ENCODE data around the gene RBP5. TPM values are rescaled to one million over a fixed set of nuclear protein-coding genes. Genes with fewer than 3 reads are reported as not detected.

RBP5 gene
- total and polyA plus RNA-seq, 9 donors = 0.49 to 6.5 (median 3.1) TPM

- peaks cover 2% of the 10 kb centered on the region for H3K27me3 ChIP-seq (ENCODE audit: control insufficient read depth, insufficient read depth, low read length)
- no peak overlapping the region for H3K27ac ChIP-seq (ENCODE audit: low read length)
- no peak overlapping the region for H3K4me3 ChIP-seq (ENCODE audit: low read length)
- H3K4me1 ChIP-seq (ENCODE audit: control insufficient read depth, insufficient read depth, low read length) = peaks cover 10% of the 10 kb centered on the region
- H3K36me3 ChIP-seq (ENCODE audit: control insufficient read depth, insufficient read depth, low read length) = no peaks in the 10 kb centered on the region
- WGBS (ENCODE audit: insufficient coverage) = 92% methylated on average over 10 of the region's 14 CpGs
- H3K9me3 ChIP-seq (replicated peaks; ENCODE audit: control insufficient read depth, low read depth, low read length) = peaks cover 4% of the 10 kb centered on the region
- no peak for DNase-seq
These were observed 24.7 kb downstream of the RBP5 start for GRCh38 chr12:7103837-7104584.

- DNase-seq = no peak
- H3K27me3 ChIP-seq (ENCODE audit: control insufficient read depth, insufficient read depth, low read length) = no peaks in the 10 kb centered on the region
- no peaks in the 10 kb centered on the region for H3K4me1 ChIP-seq (ENCODE audit: control insufficient read depth, insufficient read depth, low read length)
- H3K4me3 ChIP-seq (ENCODE audit: low read length) = no peak overlapping the region
- H3K9me3 ChIP-seq (replicated peaks; ENCODE audit: control insufficient read depth, low read depth, low read length) = peaks cover 4% of the 10 kb centered on the region
- H3K36me3 ChIP-seq (ENCODE audit: control insufficient read depth, insufficient read depth, low read length) = no peaks in the 10 kb centered on the region
- WGBS (ENCODE audit: insufficient coverage) = 67% methylated on average over 3 of the region's 3 CpGs
- H3K27ac ChIP-seq (ENCODE audit: low read length) = no peak overlapping the region
These were observed 26.1 kb downstream of the RBP5 start for GRCh38 chr12:7102582-7102981.

GRCh38 chr12:7101694-7102131 is 27.0 kb downstream of the RBP5 start:
- no peaks in the 10 kb centered on the region for H3K36me3 ChIP-seq (ENCODE audit: control insufficient read depth, insufficient read depth, low read length)
- no peak overlapping the region for H3K27ac ChIP-seq (ENCODE audit: low read length)
- no peak for DNase-seq
- H3K4me1 ChIP-seq (ENCODE audit: control insufficient read depth, insufficient read depth, low read length) = no peaks in the 10 kb centered on the region
- H3K27me3 ChIP-seq (ENCODE audit: control insufficient read depth, insufficient read depth, low read length) = no peaks in the 10 kb centered on the region
- no peak overlapping the region for H3K4me3 ChIP-seq (ENCODE audit: low read length)
- peaks cover 4% of the 10 kb centered on the region for H3K9me3 ChIP-seq (replicated peaks; ENCODE audit: control insufficient read depth, low read depth, low read length)
- WGBS (ENCODE audit: insufficient coverage) = 56% methylated on average over 3 of the region's 10 CpGs

GRCh38 chr12:7101047-7101693 is 27.5 kb downstream of the RBP5 start:
- no peaks in the 10 kb centered on the region for H3K27me3 ChIP-seq (ENCODE audit: control insufficient read depth, insufficient read depth, low read length)
- no peak for DNase-seq
- H3K4me3 ChIP-seq (ENCODE audit: low read length) = no peak overlapping the region
- H3K36me3 ChIP-seq (ENCODE audit: control insufficient read depth, insufficient read depth, low read length) = no peaks in the 10 kb centered on the region
- no peaks in the 10 kb centered on the region for H3K4me1 ChIP-seq (ENCODE audit: control insufficient read depth, insufficient read depth, low read length)
- H3K27ac ChIP-seq (ENCODE audit: low read length) = no peak overlapping the region
- WGBS (ENCODE audit: insufficient coverage) = 84% methylated on average over 4 of the region's 4 CpGs
- peaks cover 2% of the 10 kb centered on the region for H3K9me3 ChIP-seq (replicated peaks; ENCODE audit: control insufficient read depth, low read depth, low read length)

GRCh38 chr12:7100239-7100638 is 28.4 kb downstream of the RBP5 start:
- Histone ChIP-seq H3K4me3 (ENCODE audit: low read length) (no peak overlapping the region), H3K36me3 (ENCODE audit: control insufficient read depth, insufficient read depth, low read length) (no peaks in the 10 kb centered on the region), H3K4me1 (ENCODE audit: control insufficient read depth, insufficient read depth, low read length) (no peaks in the 10 kb centered on the region), H3K27me3 (ENCODE audit: control insufficient read depth, insufficient read depth, low read length) (no peaks in the 10 kb centered on the region), H3K27ac (ENCODE audit: low read length) (no peak overlapping the region), H3K9me3 (replicated peaks; ENCODE audit: control insufficient read depth, low read depth, low read length) (no peaks in the 10 kb centered on the region)
- 67% methylated on average over 3 of the region's 4 CpGs for WGBS (ENCODE audit: insufficient coverage)
- DNase-seq = no peak

GRCh38 chr12:7099290-7099996 is 29.2 kb downstream of the RBP5 start:
- H3K27me3 ChIP-seq (ENCODE audit: control insufficient read depth, insufficient read depth, low read length) = no peaks in the 10 kb centered on the region
- 83% methylated on average over 8 of the region's 9 CpGs for WGBS (ENCODE audit: insufficient coverage)
- H3K9me3 ChIP-seq (replicated peaks; ENCODE audit: control insufficient read depth, low read depth, low read length) = no peaks in the 10 kb centered on the region
- no peak overlapping the region for H3K4me3 ChIP-seq (ENCODE audit: low read length)
- DNase-seq = no peak
- no peaks in the 10 kb centered on the region for H3K4me1 ChIP-seq (ENCODE audit: control insufficient read depth, insufficient read depth, low read length)
- H3K27ac ChIP-seq (ENCODE audit: low read length) = no peak overlapping the region
- no peaks in the 10 kb centered on the region for H3K36me3 ChIP-seq (ENCODE audit: control insufficient read depth, insufficient read depth, low read length)

- Histone ChIP-seq H3K4me3 (ENCODE audit: low read length) (no peak overlapping the region), H3K27ac (ENCODE audit: low read length) (no peak overlapping the region), H3K36me3 (ENCODE audit: control insufficient read depth, insufficient read depth, low read length) (no peaks in the 10 kb centered on the region), H3K27me3 (ENCODE audit: control insufficient read depth, insufficient read depth, low read length) (peaks cover 2% of the 10 kb centered on the region), H3K9me3 (replicated peaks; ENCODE audit: control insufficient read depth, low read depth, low read length) (no peaks in the 10 kb centered on the region), H3K4me1 (ENCODE audit: control insufficient read depth, insufficient read depth, low read length) (peaks cover 4% of the 10 kb centered on the region)
- DNase-seq = no peak
- WGBS (ENCODE audit: insufficient coverage) = 60% methylated on average over 17 of the region's 19 CpGs
These were observed 31.7 kb downstream of the RBP5 start for GRCh38 chr12:7096979-7097378.

GRCh38 chr12:7096006-7096932 is 32.4 kb downstream of the RBP5 start:
- no peak overlapping the region for H3K4me3 ChIP-seq (ENCODE audit: low read length)

GRCh38 chr12:7093892-7094291 is 34.8 kb downstream of the RBP5 start:
- H3K4me1 ChIP-seq (ENCODE audit: control insufficient read depth, insufficient read depth, low read length) = peaks cover 27% of the 10 kb centered on the region
- no peak for DNase-seq
- peaks cover 2% of the 10 kb centered on the region for H3K27me3 ChIP-seq (ENCODE audit: control insufficient read depth, insufficient read depth, low read length)
- no peak overlapping the region for H3K4me3 ChIP-seq (ENCODE audit: low read length)
- WGBS (ENCODE audit: insufficient coverage) = 74% methylated on average over 4 of the region's 10 CpGs
- H3K27ac ChIP-seq (ENCODE audit: low read length) = no peak overlapping the region
- no peaks in the 10 kb centered on the region for H3K9me3 ChIP-seq (replicated peaks; ENCODE audit: control insufficient read depth, low read depth, low read length)
- peaks cover 11% of the 10 kb centered on the region for H3K36me3 ChIP-seq (ENCODE audit: control insufficient read depth, insufficient read depth, low read length)

More at GRCh38 chr12:7096006-7096932, 32.4 kb downstream of the RBP5 start:
- no peaks in the 10 kb centered on the region for H3K36me3 ChIP-seq (ENCODE audit: control insufficient read depth, insufficient read depth, low read length)
- H3K27ac ChIP-seq (ENCODE audit: low read length) = no peak overlapping the region
- WGBS (ENCODE audit: insufficient coverage) = 81% methylated on average over 21 of the region's 26 CpGs
- no peaks in the 10 kb centered on the region for H3K9me3 ChIP-seq (replicated peaks; ENCODE audit: control insufficient read depth, low read depth, low read length)
- peaks cover 11% of the 10 kb centered on the region for H3K4me1 ChIP-seq (ENCODE audit: control insufficient read depth, insufficient read depth, low read length)
- H3K27me3 ChIP-seq (ENCODE audit: control insufficient read depth, insufficient read depth, low read length) = peaks cover 2% of the 10 kb centered on the region
- no peak for DNase-seq
